Dedifferentiated amniotic fluid mesenchymal stem cell (primary cell): ENCODE data around the gene GOLGB1.
"Not testable (repeated sequence)": the region's sequence is repeated elsewhere in the genome, so short reads cannot be mapped to it uniquely, and the experiment has no call there.

Experiments
- DNase-seq: peaks from one replicate; pipeline ENCODE4 v3.0.0-alpha.2; 2016; ENCODE audit errors: extremely low spot score

GOLGB1 gene

DNA sequence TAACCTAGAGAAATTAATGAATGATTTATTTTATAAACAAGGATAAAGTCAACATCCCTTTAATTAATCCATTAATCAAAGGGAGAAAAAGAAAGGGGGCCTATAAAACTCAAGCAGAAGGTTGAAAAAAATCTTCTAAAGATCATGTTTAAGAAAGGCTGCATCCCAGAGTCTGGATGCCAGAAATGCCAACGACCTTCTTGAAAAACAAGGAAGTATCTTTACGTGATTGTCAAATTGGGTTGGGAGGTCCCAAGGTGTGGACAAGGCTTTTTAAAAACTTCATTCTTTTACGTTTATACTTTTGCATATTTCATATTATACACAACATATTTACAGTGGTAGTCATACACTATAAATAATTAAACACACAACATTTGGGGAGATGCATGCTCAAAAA lies 1.6 kb downstream of the GOLGB1 start:
- no peak for DNase-seq

DNA sequence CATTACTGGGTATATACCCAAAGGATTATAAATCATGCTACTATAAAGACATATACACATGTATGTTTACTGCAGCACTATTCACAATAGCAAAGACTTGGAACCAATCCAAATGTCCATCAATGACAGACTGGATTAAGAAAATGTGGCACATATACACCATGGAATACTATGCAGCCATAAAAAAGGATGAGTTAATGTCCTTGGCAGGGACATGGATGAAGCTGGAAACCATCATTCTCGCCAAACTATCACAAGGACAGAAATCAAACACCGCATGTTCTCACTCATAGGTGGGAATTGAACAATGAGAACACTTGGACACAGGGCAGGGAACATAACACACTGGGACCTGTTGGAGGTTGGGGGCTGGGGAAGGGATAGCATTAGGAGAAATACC lies 6.4 kb downstream of the GOLGB1 start:
- DNase-seq = not testable (repeated sequence)

DNA sequence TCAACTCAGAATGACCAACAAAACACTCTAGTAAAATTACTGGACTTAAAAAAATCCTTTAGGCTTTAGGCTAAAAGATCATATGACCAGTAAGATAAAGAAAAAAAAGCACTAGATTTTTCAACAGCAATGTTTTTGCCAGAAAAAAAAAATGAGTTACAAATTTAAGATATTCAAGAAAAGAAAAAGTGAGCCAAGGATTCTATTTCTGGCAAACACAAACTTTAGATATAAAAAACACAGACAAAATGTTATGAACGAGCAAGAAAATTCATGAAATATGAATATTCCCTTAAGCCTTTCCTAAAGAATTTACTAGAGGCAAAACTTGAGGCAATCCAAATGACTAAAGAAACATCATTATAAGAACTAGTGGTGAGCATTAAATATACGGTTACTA lies 8.6 kb downstream of the GOLGB1 start:
- DNase-seq = no peak

DNA sequence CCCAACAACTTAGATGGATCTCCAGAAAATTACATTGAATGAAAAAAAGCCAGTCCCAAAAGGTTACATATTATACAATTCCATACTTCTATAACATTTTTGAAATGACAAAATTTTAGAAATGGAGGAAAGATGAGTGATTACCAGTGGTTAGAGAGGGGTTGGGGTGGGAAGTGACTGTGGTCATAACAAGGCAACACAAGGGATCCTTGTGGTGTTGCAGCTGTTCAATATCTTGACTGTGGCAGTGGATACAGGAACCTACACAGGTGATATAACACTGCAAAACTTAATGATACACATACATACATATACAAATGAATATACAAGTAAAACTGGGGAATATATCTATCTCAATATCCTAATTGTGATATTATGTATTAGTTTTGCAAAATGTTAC lies 9.6 kb downstream of the GOLGB1 start:
- no peak for DNase-seq

DNA sequence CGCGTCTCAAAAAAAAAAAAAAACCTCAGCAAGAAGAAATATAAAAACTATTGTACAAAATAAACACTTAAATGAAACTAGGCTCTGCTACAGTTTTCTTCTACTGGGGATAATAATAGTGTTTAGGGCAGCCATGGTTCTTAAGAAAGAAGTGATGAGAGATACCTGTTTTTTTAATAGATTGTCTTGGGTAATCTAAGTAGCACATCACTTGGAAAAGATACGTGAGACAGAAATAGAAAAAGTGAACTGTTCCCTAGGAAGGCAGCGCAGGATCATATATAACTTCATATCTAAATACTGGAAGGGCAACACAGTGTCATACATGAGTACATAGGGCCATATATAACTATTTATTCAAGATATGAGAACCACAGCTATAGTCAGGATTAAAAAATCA lies 11.9 kb downstream of the GOLGB1 start:
- DNase-seq = no peak

DNA sequence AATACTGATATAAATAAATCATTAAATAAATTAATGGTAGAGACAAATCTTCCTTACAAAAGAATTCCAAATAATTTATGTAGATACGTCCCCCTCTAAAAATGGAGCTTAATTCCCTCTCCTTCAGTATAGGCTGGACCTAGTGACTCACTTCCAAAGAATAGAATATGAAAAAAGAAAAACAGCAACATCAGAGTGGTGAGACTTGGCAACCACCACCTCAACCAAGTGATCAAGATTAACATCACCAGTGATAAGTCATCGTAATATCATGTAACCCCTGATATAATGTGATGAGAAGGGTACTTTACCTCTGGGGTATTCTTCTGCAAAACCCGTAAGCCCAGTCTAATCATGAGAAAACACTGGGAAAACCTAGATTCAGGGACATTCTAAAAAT lies 13.4 kb downstream of the GOLGB1 start:
- DNase-seq = no peak

DNA sequence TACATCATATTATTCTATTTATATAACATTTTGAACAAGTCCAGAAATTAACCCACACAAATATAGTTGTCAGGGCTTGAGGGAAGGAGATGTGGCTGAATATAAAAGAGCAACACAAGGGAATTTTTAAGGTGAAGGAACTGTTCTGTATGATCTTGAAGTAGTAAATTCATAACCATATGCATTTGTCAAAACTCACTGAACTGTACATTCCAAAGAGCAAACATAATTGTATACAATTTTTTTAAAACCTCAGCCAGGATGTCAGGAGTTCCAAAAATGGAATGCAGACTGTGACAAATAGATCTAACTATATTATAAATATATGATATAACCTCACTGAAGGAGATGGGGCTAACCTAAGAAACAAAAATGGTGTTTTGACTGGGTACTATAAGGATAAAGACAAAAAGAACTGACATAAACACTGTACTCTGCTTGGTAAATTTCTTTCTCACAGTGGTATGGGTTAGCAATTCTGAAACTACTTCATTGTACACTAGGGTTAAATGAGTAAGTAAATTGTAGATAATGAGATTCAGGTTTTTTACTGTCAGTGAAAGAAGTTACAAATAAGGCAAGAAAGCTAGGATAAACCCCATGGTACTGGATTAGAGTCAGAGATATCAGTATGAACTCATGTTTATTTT lies 14.4 kb downstream of the GOLGB1 start:
- DNase-seq = no peak

DNA sequence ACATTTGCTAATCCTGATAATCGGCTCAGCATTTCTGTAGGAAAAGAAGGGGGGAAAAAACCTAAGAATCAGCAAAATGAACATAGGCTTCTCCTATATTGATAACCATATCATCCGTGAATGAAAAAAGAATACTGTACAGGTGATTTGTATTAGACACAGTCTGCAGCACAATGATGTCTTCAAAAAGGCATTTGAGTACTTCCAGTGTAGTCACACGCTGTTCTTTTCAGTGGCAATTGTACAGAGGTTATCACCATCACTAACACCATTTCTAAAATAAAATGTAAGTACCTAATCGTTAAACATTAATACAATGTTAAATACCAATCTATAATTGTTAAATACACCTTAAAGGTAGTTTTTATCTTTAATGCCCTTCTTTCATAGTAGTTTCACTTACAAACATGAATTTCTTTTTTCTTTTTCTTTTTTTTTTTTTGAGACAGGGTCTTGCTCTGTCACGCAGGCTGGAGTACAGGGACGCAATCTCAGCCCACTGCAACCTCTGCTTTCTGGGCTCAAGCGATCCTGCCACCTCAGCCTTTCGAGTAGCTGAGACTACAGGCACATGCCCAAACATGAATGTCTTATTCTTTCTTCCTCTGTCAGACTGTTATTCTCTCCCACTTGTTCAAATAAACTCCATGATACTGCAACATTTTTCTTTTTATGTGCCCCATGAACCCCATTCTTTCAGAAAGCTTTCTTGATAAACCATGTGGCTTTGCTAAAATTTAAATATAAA lies 18.4 kb downstream of the GOLGB1 start:
- DNase-seq = no peak

DNA sequence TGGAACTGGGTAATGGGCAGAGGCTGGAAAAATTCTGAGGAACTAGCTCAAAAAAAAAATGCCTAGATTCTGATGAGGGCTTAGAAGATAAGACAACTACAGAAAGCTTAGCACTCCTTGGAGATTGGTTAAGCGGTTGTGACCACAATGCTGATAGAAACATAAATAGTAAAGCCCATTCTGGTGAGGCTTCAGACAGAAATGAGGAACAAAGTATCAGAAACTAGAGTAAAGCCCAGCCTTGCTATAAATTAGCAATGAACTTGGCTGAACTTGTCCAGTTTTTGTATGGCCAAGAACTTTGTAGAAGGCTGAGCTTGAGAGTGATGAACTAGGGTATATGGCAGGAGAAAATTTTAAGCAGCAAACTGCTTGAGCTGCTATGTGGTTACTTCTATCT lies 25.4 kb downstream of the GOLGB1 start:
- no peak for DNase-seq

DNA sequence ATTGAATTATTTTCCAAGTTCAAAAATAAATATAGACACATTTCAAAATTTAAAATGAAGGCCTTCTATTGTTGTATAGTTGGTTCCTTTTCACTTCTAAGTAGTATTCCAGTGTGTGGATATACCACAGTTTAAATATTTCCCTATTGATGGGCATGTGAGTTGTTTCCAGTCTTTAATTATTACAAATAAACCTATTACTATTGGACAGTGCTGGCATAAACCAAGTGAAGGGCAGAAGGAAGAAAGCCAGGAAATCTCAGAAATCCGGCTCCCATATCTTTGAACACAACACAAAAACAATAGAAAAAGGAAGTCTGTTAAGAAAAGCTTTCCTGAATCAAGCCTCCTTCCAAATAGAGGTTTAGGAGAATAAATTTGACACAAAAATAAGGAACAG lies 26.1 kb downstream of the GOLGB1 start:
- DNase-seq = no peak

DNA sequence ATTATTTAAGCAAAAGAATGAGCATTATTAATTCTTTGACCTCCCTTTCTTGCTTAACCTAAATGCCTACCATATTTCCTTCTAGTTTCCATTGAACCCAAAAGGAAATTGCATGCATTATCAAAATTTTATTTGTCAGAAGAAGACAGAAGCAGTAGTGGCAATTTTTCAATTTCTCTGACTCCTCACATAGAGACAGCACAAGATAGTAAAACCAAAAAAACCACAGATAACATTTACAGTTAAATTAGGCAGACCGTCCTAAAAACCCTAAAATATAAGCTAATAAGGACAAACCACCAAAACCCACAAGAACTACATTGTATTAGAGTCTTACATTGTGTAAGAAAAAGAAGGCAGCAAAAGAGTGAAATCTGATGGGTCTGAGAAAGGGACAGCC lies 27.1 kb downstream of the GOLGB1 start:
- no peak for DNase-seq

DNA sequence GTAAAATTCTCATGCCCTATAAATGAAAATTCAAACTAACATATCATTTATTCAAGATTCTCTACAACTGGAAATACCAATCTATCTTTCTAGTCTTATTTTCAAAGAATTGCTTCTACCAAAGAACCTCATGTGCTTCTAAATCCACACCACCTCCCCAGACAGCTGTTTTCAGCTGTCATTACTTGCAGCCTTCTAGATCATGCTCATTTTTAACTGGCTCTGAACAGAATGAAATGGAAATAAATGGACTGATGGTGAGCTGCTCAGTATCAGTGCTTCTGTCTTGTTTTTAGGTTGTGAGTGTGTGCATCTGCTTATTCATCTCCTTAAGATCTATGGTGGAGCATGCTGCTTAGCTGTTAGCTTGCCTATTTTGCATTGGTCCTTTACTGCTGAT lies 29.4 kb downstream of the GOLGB1 start:
- DNase-seq = no peak

DNA sequence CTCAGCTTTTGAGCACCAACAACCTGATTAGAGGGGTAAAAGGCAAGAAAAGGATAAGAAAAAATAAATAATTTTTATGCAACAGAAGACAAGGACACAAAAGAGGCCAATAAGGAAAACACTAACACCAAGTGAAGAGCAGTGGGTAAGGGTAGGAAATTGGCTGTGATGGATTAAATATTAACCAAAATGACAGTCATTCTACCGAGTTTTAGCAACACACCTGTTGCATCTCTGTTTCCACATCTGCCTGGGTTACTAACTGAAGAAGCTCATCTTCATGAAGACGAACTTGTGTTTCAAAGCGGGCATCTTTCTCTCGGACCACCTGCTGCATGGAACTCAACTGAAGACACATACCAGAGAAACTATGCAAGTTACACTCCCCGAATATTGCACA lies 30.1 kb downstream of the GOLGB1 start:
- DNase-seq = no peak

DNA sequence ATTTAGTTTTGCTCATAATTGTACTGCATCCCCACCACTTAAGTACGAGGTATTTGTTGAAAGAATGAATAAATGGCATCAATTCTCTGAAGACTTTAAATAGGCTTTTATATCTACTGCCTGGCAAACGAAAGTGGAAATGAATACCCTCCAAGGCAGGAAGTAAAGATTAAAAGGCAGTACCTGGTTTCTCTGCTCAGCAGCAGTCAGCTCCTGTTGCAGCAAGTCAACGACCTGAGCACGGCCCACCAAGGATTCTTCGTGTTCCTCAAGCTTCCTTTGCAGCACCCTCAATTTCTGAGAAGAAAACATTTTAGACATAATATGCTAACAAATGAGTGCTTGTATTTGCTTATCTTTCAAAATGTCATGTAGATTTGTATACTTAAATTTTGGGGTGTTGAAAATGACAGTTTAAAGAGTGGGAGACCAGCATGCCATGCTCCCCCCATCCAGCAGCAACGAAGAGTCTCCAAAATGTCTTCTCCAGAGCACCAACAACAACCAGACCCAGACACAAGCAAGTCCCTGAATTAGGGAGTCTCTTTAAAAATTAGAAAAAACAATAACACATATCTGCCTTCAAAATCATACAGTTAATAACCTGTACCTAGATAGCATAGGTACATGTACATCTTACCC lies 31.2 kb downstream of the GOLGB1 start:
- DNase-seq = no peak

DNA sequence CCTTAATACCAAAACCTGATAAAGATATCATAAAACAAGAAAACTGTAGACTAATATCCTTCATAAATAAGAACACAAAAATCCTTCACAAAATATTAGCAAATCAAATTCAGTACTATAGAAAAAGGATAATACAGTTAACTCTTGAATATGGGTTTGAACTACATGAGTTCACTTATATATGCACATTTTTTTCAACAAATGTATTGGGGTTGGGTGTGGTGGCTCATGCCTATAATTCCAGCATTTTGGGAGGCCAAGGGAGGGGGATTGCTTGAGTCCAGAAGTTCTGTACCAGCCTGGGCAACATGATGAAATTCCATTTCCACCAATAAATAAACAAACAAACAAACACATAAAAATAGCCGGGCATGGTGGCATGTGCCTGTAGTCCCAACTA lies 39.2 kb downstream of the GOLGB1 start:
- no peak for DNase-seq

DNA sequence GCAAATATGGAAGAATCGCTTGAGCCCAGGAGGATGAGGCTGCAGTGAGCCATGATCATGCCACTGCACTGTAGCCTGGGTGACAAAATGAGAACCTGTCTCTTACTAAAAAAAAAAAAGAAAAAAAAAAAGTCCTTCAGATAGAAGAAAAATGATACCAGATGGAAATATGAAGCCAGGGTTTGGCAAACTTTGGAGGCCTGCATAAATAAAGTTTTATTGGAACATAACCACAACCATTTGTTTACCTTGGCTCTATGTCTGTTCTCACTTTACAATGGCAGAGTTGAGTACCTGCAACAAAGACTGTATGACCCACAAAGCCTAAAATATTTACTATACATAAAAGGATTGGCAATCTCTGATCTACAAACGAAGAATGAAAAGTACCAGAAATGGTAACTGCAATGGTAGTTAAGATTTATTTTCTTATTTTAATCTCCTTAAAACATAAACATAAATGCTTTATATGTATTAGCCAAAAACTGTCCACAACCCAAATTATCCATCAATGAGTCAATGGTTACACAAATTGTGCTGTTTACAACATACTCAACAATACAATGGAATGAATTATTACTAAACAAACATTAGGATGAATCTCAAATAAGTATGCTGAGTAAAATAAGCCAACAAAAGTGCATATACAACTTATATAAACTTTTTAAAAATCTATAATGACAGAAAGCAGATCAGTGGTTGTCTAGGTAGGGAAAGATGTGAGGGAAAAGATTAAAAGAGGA lies 41.8 kb downstream of the GOLGB1 start:
- no peak for DNase-seq

DNA sequence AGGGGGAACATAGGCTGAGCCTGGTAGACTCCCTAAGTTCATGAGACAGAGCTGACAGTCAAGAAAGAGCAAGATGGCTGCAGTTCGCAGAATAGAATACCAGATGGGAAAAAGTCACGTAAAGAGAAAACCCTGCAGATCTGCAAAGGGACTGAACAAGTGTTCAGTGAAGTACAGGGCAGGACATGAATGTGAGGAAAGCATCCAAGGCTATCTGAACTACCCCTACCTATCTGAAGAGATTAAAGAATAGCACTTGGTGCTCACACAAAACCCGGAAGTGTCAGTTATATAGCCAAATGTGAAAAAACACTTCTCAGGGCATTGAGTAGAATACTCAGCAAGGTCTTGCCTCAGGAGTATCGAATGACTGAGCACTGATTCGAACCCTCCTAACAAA lies 44.0 kb downstream of the GOLGB1 start:
- DNase-seq = no peak

DNA sequence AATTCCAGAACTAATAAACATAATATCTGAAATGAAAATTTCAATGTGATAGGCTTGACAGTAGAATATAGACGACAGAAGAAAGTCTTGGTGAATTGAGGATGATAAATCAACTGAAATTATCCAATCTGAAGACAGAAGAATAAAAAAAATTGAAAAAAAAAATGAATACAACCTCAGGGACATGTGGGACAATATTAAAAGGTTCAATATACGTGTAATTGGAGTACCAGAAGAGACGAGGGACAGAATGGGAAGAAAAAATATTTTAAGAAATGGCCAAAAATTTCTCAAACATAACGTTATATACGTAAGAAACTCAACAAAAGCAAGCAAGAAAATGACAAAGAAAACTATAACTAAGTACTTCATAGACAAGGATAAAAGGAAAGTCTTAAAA lies 45.6 kb downstream of the GOLGB1 start:
- DNase-seq = no peak

DNA sequence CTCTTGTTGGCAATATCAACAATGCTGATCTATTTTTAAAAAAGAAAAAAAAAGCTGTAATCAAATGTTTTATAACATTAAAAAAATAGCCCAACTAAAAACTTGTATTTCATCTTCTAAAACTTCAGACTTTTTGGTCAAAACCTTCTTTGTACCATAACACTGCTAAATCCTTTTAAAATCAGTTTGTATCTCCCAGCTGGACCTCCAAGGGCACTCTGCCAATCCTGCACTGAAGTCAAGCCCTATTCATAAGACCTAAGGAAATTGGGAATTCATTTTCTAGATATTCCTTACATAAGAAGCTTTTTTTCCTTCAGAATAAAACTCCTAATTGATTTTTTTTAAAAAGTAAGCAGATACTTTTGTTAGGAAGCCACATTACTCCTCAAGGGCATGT lies 50.6 kb downstream of the GOLGB1 start:
- no peak for DNase-seq

DNA sequence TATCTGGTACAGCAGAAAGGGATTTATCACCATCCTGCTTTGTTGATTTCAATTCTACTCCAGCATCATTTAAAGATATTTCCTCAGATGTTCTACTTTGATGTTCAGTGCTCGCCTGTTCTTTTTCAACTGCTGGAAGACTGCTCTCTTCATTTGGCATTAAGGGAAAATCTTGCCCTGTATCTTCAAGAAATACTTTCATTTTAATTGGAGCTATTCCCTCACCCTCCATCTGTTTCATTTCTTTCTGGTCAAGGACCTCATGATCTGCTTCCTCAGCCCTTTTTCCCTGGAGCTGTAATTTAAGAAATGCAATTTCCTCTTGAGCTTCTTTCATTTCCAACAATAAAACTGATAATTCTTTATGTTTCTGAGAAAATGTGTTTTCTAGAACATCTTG lies 51.1 kb downstream of the GOLGB1 start:
- DNase-seq = no peak

DNA sequence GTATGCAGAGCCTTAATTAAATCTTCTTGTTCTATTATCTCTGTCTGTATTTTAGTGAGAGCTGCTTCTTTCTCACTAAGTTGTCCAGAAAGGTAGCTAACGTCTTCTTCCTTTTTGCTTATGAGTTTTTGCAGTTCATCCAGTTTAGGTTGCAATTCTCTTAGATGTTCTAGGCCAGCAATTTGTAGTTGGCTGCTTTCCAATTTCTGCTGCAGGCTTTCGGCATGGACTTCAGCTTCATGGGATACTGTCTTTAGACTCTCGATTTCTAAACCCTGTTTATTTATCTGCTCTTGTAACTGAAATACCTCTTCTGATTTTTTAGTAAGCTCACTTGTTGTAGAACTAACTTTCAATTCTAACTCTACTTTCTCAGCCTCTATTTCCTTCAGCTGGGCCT lies 53.4 kb downstream of the GOLGB1 start:
- no peak for DNase-seq

DNA sequence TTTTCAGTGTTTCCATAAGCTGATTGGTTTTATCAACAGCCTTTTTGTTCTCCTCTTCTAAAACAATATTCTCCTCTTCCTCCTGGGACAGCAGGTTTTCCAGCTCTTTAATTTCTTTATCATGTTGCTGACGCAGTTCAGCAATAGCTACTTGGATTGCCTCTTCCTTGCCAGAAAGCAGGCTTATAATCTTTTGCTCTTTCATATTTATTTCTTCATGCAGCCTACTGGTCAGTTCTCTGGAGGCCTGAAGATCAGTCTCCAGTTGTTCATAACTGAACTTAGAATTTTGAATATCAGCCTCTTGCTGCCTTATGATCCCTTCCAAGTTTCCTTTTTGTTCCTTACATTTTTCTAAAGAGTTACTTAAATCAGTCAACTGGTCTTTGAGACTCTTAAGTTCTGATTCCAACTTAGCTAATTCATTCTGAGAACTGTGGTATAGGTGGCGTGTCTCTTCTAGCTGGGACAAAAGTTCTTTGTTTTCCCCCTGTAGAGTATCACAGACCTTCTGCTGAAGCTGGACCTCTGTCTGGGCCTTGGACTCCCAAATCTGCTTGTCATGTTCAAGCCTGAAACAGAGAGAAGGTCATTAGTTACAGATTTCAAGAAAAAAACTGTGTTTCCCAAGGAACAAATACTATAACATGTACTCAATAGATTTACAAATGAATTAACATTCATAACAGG lies 57.4 kb downstream of the GOLGB1 start:
- DNase-seq = no peak
